ENCODE data around the gene RP9. TPM values are rescaled to one million over a fixed set of nuclear protein-coding genes. Genes with fewer than 3 reads are reported as not detected.
A peak's percentile ranks its signal among the peaks of the same experiment; 100 is the strongest.

RP9 gene
- total RNA-seq, 2 experiments from 2014 or later: 11.6 to 14.0 TPM

- no peak for DNase-seq
- ChIA-PET CTCF (no interaction called here), POLR2A (no interaction called here)
- intact Hi-C loops (cut with micrococcal nuclease): no loop called here
- H3K27ac Mint-ChIP-seq: no peak overlapping the region
- peaks cover 7% of the 10 kb centered on the region for H3K27me3 Mint-ChIP-seq
- no peaks in the 10 kb centered on the region for H3K36me3 Mint-ChIP-seq
- H3K4me1 Mint-ChIP-seq (ENCODE audit: low read depth): peaks cover 19% of the 10 kb centered on the region
- H3K4me3 Mint-ChIP-seq: no peak overlapping the region
- H3K9me3 Mint-ChIP-seq: peaks cover under 1% of the 10 kb centered on the region
Measured at GRCh38 chr7:33075818-33076518, 33.2 kb downstream of the RP9 start.

- Mint-ChIP-seq H3K27ac (no peak overlapping the region), H3K9me3 (peaks cover 16% of the 10 kb centered on the region), H3K27me3 (peaks cover 7% of the 10 kb centered on the region), H3K36me3 (peaks cover 5% of the 10 kb centered on the region), H3K4me3 (no peak overlapping the region), H3K4me1 (ENCODE audit: low read depth) (peaks cover 19% of the 10 kb centered on the region)
- intact Hi-C loops (cut with micrococcal nuclease): no loop called here
- POLR2A ChIA-PET: interaction anchor here (1.3 kb wide), 1 partner anchor 10 kb away, joined by 8 read pairs; no protein-coding TSS in a partner anchor
- no peak for DNase-seq
- CTCF ChIA-PET: interaction anchor here (1.6 to 1.7 kb wide), 2 partner anchors 34 to 37 kb away, joined by 4 to 8 read pairs; partner anchors contain the start of gene RP9
Measured at GRCh38 chr7:33073243-33073642, 36.0 kb downstream of the RP9 start.

GRCh38 chr7:33072471-33072870 lies 36.7 kb downstream of the RP9 start:
- intact Hi-C loops (cut with micrococcal nuclease): no loop called here
- no peak for DNase-seq
- ChIA-PET POLR2A (interaction anchor here (1.3 kb wide), 1 partner anchor 9 kb away, joined by 8 read pairs; no protein-coding TSS in a partner anchor), CTCF (interaction anchor here (0.5 to 1.7 kb wide), 3 partner anchors 16 to 37 kb away, joined by 3 to 8 read pairs (median 4); partner anchors contain the start of gene RP9)
- Mint-ChIP-seq H3K36me3 (peaks cover 5% of the 10 kb centered on the region), H3K9me3 (peaks cover 16% of the 10 kb centered on the region), H3K27me3 (peaks cover 7% of the 10 kb centered on the region), H3K4me3 (no peak overlapping the region), H3K4me1 (ENCODE audit: low read depth) (peaks cover 15% of the 10 kb centered on the region), H3K27ac (no peak overlapping the region)

- peaks cover 7% of the 10 kb centered on the region for H3K27me3 Mint-ChIP-seq
- H3K27ac Mint-ChIP-seq: no peak overlapping the region
- peaks cover 10% of the 10 kb centered on the region for H3K36me3 Mint-ChIP-seq
- H3K4me1 Mint-ChIP-seq (ENCODE audit: low read depth): no peaks in the 10 kb centered on the region
- no peak for DNase-seq
- ChIA-PET POLR2A (no interaction called here), CTCF (no interaction called here)
- intact Hi-C loops (cut with micrococcal nuclease): no loop called here
- H3K4me3 Mint-ChIP-seq: no peak overlapping the region
- peaks cover 28% of the 10 kb centered on the region for H3K9me3 Mint-ChIP-seq
Measured at GRCh38 chr7:33070831-33071230, 38.4 kb downstream of the RP9 start.

GRCh38 chr7:33070277-33070676 lies 38.9 kb downstream of the RP9 start:
- Mint-ChIP-seq H3K27me3 (peaks cover 7% of the 10 kb centered on the region), H3K4me3 (no peak overlapping the region), H3K27ac (no peak overlapping the region), H3K4me1 (ENCODE audit: low read depth) (no peaks in the 10 kb centered on the region), H3K9me3 (peaks cover 30% of the 10 kb centered on the region), H3K36me3 (peaks cover 12% of the 10 kb centered on the region)
- CTCF ChIA-PET: interaction anchor here (1.6 kb wide), 1 partner anchor 38 kb away, joined by 4 read pairs; the partner anchor contains the start of gene RP9
- POLR2A ChIA-PET: no interaction called here
- DNase-seq: no peak
- intact Hi-C loops (cut with micrococcal nuclease): no loop called here

GRCh38 chr7:33067921-33068320 lies 41.3 kb downstream of the RP9 start:
- intact Hi-C loops (cut with micrococcal nuclease): no loop called here
- Mint-ChIP-seq H3K27me3 (peaks cover 3% of the 10 kb centered on the region), H3K36me3 (peaks cover 12% of the 10 kb centered on the region), H3K4me1 (ENCODE audit: low read depth) (peaks cover 6% of the 10 kb centered on the region), H3K27ac (no peak overlapping the region), H3K9me3 (peaks cover 30% of the 10 kb centered on the region), H3K4me3 (no peak overlapping the region)
- ChIA-PET CTCF (interaction anchor here (0.6 kb wide), 1 partner anchor 438 kb away, joined by 3 read pairs; no protein-coding TSS in a partner anchor), POLR2A (no interaction called here)
- DNase-seq: no peak

- intact Hi-C loops (cut with micrococcal nuclease): no loop called here
- no peak overlapping the region for H3K4me3 Mint-ChIP-seq
- no peak for DNase-seq
- no peaks in the 10 kb centered on the region for H3K27me3 Mint-ChIP-seq
- no peak overlapping the region for H3K27ac Mint-ChIP-seq
- H3K4me1 Mint-ChIP-seq (ENCODE audit: low read depth): peaks cover 6% of the 10 kb centered on the region
- CTCF ChIA-PET: no interaction called here
- POLR2A ChIA-PET: no interaction called here
- H3K9me3 Mint-ChIP-seq: peaks cover 30% of the 10 kb centered on the region
- peaks cover 12% of the 10 kb centered on the region for H3K36me3 Mint-ChIP-seq
Measured at GRCh38 chr7:33066771-33067170, 42.4 kb downstream of the RP9 start.

- Mint-ChIP-seq H3K4me1 (ENCODE audit: low read depth) (peaks cover 7% of the 10 kb centered on the region), H3K27ac (no peak overlapping the region), H3K9me3 (peaks cover 29% of the 10 kb centered on the region), H3K27me3 (no peaks in the 10 kb centered on the region), H3K4me3 (no peak overlapping the region), H3K36me3 (peaks cover 12% of the 10 kb centered on the region)
- intact Hi-C loops (cut with micrococcal nuclease): no loop called here
- no peak for DNase-seq
- POLR2A ChIA-PET: no interaction called here
- CTCF ChIA-PET: no interaction called here
Measured at GRCh38 chr7:33065981-33066380, 43.2 kb downstream of the RP9 start.

GRCh38 chr7:33062782-33063443 lies 46.3 kb downstream of the RP9 start:
- H3K9me3 Mint-ChIP-seq: peaks cover 13% of the 10 kb centered on the region
- H3K36me3 Mint-ChIP-seq: peaks cover 11% of the 10 kb centered on the region
- peak overlapping the region; percentile 88 for H3K27ac Mint-ChIP-seq
- peaks cover 31% of the 10 kb centered on the region for H3K4me1 Mint-ChIP-seq (ENCODE audit: low read depth)
- CTCF ChIA-PET: interaction anchor here (0.6 to 4.3 kb wide), 7 partner anchors 9 to 262 kb away, joined by 3 to 34 read pairs (median 3); partner anchors contain the start of gene RP9
- peak overlapping the region; percentile 90 for H3K4me3 Mint-ChIP-seq
- DNase-seq: peak; percentile 95
- intact Hi-C loops (cut with micrococcal nuclease): loop anchor here (1.0 to 2.0 kb wide), 7 partner anchors 9 to 568 kb away; partner anchors contain the start of genes AVL9, BBS9 and RP9
- H3K27me3 Mint-ChIP-seq: no peaks in the 10 kb centered on the region
- POLR2A ChIA-PET: interaction anchor here (0.6 to 2.9 kb wide), 9 partner anchors 10 to 567 kb away, joined by 3 to 18 read pairs (median 5); partner anchors contain the start of genes AVL9, BBS9, KBTBD2 and RP9

GRCh38 chr7:33062023-33062781 lies 47.0 kb downstream of the RP9 start, which contains the start of gene NT5C3A:
Gene NT5C3A, minus strand, starts transcription at chr7:33062776. Its CDS starts 71 bp downstream, at chr7:33062705.
- H3K9me3 Mint-ChIP-seq: peaks cover 13% of the 10 kb centered on the region
- peaks cover 35% of the 10 kb centered on the region for H3K4me1 Mint-ChIP-seq (ENCODE audit: low read depth)
- H3K36me3 Mint-ChIP-seq: peaks cover 12% of the 10 kb centered on the region
- ChIA-PET CTCF (interaction anchor here (0.9 to 4.3 kb wide), 7 partner anchors 8 to 261 kb away, joined by 3 to 34 read pairs (median 3); partner anchors contain the start of gene RP9), POLR2A (interaction anchor here (0.6 to 2.9 kb wide), 9 partner anchors 12 to 567 kb away, joined by 3 to 18 read pairs (median 4); partner anchors contain the start of genes AVL9, BBS9, KBTBD2 and RP9)
- peak; percentile 54 for DNase-seq
- no peaks in the 10 kb centered on the region for H3K27me3 Mint-ChIP-seq
- peak within 1 kb of the TSS; percentile 88 for H3K27ac Mint-ChIP-seq
- H3K4me3 Mint-ChIP-seq: peak within 1 kb of the TSS; percentile 90
- intact Hi-C loops (cut with micrococcal nuclease): loop anchor here (1.0 to 2.0 kb wide), 3 partner anchors 8 to 567 kb away; partner anchors contain the start of gene AVL9

- Mint-ChIP-seq H3K4me3 (peak overlapping the region; percentile 90), H3K36me3 (peaks cover 14% of the 10 kb centered on the region), H3K4me1 (ENCODE audit: low read depth) (peaks cover 35% of the 10 kb centered on the region), H3K27ac (peak overlapping the region; percentile 82), H3K9me3 (peaks cover 8% of the 10 kb centered on the region), H3K27me3 (no peaks in the 10 kb centered on the region)
- ChIA-PET POLR2A (interaction anchor here (1.0 to 2.9 kb wide), 6 partner anchors 19 to 566 kb away, joined by 3 to 18 read pairs (median 4); partner anchors contain the start of genes AVL9, BBS9, KBTBD2 and RP9), CTCF (interaction anchor here (1.0 to 4.3 kb wide), 4 partner anchors 47 to 261 kb away, joined by 3 to 34 read pairs (median 3); partner anchors contain the start of gene RP9)
- intact Hi-C loops (cut with micrococcal nuclease): no loop called here
- no peak for DNase-seq
Measured at GRCh38 chr7:33061282-33061937, 47.8 kb downstream of the RP9 start.
